Measurements from ENCODE around the gene PRKG1.

DNA sequence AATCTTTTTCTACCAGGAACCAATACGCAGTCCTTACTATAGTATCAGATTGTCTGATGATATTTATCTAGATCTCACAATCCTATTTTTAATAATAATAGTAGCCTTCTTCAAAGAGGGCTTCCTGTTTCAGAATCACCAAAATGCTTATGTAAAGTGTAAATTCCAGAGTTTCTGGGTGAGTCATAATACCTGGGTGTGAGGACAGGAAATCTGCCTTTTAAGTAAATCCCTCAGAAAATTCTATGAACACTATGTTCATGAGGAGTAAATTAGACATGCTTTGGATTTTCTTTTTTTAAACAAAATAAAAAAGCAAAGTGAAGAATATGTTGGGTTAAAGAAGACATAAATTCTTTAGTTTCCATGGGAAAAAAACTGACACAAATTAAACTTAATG lies 1260.3 kb downstream of the PRKG1 start:
- TF ChIP-seq, protein P1, sequence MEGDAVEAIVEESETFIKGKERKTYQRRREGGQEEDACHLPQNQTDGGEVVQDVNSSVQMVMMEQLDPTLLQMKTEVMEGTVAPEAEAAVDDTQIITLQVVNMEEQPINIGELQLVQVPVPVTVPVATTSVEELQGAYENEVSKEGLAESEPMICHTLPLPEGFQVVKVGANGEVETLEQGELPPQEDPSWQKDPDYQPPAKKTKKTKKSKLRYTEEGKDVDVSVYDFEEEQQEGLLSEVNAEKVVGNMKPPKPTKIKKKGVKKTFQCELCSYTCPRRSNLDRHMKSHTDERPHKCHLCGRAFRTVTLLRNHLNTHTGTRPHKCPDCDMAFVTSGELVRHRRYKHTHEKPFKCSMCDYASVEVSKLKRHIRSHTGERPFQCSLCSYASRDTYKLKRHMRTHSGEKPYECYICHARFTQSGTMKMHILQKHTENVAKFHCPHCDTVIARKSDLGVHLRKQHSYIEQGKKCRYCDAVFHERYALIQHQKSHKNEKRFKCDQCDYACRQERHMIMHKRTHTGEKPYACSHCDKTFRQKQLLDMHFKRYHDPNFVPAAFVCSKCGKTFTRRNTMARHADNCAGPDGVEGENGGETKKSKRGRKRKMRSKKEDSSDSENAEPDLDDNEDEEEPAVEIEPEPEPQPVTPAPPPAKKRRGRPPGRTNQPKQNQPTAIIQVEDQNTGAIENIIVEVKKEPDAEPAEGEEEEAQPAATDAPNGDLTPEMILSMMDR (IDR thresholded peaks at IDR 0.05): no peak
- TF ChIP-seq NFYB (CRISPR knock-in tag; conservative IDR thresholded peaks at IDR 0.05; ENCODE audit: low read depth): no peak
- TF ChIP-seq GRHL2 (CRISPR knock-in tag; IDR thresholded peaks at IDR 0.05; ENCODE audit: insufficient replicate concordance, severe bottlenecking): no peak
- TF ChIP-seq, protein P2, sequence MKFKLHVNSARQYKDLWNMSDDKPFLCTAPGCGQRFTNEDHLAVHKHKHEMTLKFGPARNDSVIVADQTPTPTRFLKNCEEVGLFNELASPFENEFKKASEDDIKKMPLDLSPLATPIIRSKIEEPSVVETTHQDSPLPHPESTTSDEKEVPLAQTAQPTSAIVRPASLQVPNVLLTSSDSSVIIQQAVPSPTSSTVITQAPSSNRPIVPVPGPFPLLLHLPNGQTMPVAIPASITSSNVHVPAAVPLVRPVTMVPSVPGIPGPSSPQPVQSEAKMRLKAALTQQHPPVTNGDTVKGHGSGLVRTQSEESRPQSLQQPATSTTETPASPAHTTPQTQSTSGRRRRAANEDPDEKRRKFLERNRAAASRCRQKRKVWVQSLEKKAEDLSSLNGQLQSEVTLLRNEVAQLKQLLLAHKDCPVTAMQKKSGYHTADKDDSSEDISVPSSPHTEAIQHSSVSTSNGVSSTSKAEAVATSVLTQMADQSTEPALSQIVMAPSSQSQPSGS (CRISPR knock-in tag; IDR thresholded peaks at IDR 0.05; ENCODE audit: borderline replicate concordance, low read depth): no peak
- TF ChIP-seq TP53 (CRISPR knock-in tag; IDR thresholded peaks at IDR 0.05): no peak
- no peak for TF ChIP-seq ZNF121 (CRISPR knock-in tag; IDR thresholded peaks at IDR 0.05)
- no peak for TF ChIP-seq NR3C1 (CRISPR knock-in tag; conservative IDR thresholded peaks at IDR 0.05; ENCODE audit: low read depth)
- no peak for TF ChIP-seq NR2C2 (CRISPR knock-in tag; IDR thresholded peaks at IDR 0.05)

Data from WTC11 (cell line).